NCI-H1694 treated with DMSO at 0.1 percent for 48 hours (cell line): Measurements from ENCODE around the gene BNC2.

Experiments used
- DNase-seq: peaks from one replicate; lab custom pipeline; 2025; lab: John Stamatoyannopoulos, UW

The BNC2 gene

GRCh38 chr9:16597136-16597535 lies 273.3 kb downstream of the BNC2 start:
- no peak for DNase-seq

- no peak for DNase-seq
Observed at GRCh38 chr9:16595227-16595626, 275.2 kb downstream of the BNC2 start.

- DNase-seq, result no peak
Observed at GRCh38 chr9:16594787-16595186, 275.7 kb downstream of the BNC2 start.

GRCh38 chr9:16593746-16594145 lies 276.7 kb downstream of the BNC2 start:
- no peak for DNase-seq

- no peak for DNase-seq
Observed at GRCh38 chr9:16591092-16591491, 279.4 kb downstream of the BNC2 start.

GRCh38 chr9:16585591-16585990 lies 284.9 kb downstream of the BNC2 start:
- DNase-seq, result no peak

- no peak for DNase-seq
Observed at GRCh38 chr9:16579872-16580432, 290.5 kb downstream of the BNC2 start.

- no peak for DNase-seq
Observed at GRCh38 chr9:16575986-16576245, 294.6 kb downstream of the BNC2 start.

GRCh38 chr9:16575142-16575985 lies 295.1 kb downstream of the BNC2 start:
- no peak for DNase-seq

- no peak for DNase-seq
Observed at GRCh38 chr9:16572005-16572734, 298.3 kb downstream of the BNC2 start.

GRCh38 chr9:16571127-16571802 lies 299.2 kb downstream of the BNC2 start:
- no peak for DNase-seq

- DNase-seq, result no peak
Observed at GRCh38 chr9:16563446-16563845, 307.0 kb downstream of the BNC2 start.

- DNase-seq, result no peak
Observed at GRCh38 chr9:16561121-16561520, 309.3 kb downstream of the BNC2 start.

GRCh38 chr9:16559418-16560188 lies 310.9 kb downstream of the BNC2 start:
- DNase-seq, result no peak

GRCh38 chr9:16555802-16556201 lies 314.7 kb downstream of the BNC2 start:
- no peak for DNase-seq

- no peak for DNase-seq
Observed at GRCh38 chr9:16553869-16554540, 316.5 kb downstream of the BNC2 start.

- DNase-seq, result no peak
Observed at GRCh38 chr9:16552252-16552651, 318.2 kb downstream of the BNC2 start.

- DNase-seq, result no peak
Observed at GRCh38 chr9:16551692-16552091, 318.8 kb downstream of the BNC2 start.

- DNase-seq, result no peak
Observed at GRCh38 chr9:16545639-16546038, 324.8 kb downstream of the BNC2 start.

GRCh38 chr9:16544842-16545241 lies 325.6 kb downstream of the BNC2 start:
- DNase-seq, result no peak

GRCh38 chr9:16543686-16544085 lies 326.8 kb downstream of the BNC2 start:
- DNase-seq, result no peak
